Activated T-cell treated with anti-CD3 and anti-CD28 coated beads for 1 hour (primary cell): Measurements from ENCODE around the gene NPTN.

Experiments
- DNase-seq: peaks from one replicate; pipeline ENCODE4 v3.0.0-alpha.2; 2020; ENCODE audit warnings: low read depth

NPTN gene

DNA sequence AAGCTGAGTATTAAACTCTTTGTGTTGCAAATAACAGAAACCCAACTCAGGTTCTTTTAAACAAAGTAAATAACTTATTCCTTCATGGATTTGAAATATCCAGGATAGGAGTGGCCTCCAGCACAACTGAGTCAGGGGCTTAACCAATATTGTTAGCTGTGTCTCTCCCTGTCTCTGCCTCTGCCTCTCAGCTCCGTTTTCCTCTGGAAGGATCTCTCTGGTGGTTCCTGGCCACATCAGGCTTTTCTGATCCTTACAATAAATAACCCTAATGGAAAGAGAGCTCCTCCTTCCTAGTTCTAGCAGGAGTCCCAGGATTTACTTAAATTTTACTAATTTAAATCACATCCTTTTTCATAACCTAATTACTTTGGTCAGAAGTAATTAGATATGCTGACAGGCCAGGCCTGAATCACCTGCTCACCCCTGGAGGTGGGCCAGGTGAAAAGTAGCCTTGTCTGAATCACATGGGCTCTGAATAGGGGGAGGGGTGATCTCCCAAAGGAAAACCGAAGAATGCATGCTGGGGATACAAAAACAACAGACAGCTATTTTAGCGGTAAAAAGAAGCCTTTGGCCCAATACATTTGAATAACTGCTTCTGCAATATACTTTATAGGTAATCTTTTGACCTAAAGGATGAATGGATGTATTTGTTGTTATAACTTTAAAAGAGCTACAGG is 114.9 kb downstream of the NPTN start:
- no peak for DNase-seq

GRCh38 chr15:73517566-73517965 is 115.6 kb downstream of the NPTN start:
- no peak for DNase-seq

- no peak for DNase-seq
Observed at GRCh38 chr15:73515527-73515926, 117.7 kb downstream of the NPTN start.
